NCI-H146 (cell line): ENCODE data around the gene MYO10.

ENCODE experiments used
- DNase-seq: peaks from one replicate; lab custom pipeline; 2025; lab: John Stamatoyannopoulos, UW

The MYO10 gene

DNA sequence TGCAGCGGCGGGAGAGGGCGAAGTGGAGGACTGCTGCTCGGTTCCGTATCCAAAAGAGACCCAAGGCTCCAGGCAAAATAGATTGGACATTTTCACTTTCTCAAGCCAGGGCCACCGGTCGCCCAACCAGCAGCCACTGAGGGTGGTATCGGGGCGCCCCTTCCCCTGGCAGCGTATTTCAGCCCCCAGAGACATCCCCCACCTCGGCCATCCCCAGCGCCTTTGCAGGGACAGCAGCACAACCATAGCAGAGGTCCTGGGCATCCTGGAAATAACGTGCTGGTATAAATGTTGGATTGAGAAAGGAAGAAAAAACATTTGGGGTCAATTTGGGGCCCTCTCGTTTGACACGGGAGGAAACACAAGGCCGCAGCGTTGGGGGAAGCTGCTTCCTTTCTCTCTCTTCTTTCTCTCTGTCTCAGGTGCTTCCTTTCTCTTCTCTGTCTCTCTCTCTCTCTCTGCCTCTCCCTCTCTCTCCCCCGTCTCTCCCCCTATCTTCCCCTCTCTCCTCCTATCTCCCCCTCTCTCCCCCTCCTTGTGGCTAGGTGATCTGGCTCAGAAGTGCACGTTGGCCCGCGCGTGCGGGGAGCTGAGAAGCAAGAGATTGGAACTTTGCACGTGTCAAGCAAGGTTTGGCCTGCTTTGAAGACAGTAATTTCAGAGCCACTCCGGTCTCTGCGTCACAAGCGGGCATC is 318.7 kb downstream of the MYO10 start:
- peak; percentile 16 for DNase-seq

DNA sequence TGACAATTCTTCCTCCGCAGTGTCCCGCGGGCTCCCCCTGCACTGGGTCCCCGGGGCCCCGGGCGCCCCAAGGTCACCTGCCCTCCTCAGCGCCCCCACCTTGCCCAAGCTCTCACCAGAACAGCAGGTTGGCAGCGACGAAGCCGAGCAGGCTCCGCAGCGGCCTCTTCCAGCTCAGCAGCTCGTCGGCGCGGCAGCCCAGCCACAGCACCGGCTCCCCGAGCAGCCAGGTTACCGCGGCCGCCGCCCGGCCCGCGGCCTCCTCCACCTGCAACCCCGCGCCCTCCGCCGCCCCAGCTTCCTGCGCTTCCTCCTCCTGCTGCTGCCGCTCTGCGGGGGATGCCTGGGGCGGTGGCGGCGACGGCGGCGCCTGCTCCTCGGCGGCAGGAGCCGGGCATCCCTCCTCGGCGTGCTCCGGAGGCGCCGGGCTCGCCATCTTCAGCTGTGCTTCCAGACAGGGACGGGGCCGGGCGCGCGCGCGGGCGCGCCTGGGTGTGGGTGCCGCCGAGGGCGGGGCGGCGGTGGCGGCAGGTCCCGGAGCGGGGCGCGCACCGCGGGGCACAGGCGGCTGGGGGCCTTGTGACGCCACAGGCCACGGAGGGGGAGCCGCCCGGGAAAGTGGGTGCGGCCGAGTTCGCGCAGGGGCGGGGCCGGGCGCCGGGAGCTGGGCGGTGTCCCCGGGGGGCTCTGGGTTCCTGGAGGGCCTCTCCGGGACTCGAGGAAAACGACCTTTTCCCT is 319.4 kb downstream of the MYO10 start, which contains the start of gene RETREG1:
Gene RETREG1, minus strand, starts transcription at position 462 of the 738 bp plus-strand sequence. Its CDS starts 26 bp downstream, at position 436.
- DNase-seq, result peak; percentile 80

DNA sequence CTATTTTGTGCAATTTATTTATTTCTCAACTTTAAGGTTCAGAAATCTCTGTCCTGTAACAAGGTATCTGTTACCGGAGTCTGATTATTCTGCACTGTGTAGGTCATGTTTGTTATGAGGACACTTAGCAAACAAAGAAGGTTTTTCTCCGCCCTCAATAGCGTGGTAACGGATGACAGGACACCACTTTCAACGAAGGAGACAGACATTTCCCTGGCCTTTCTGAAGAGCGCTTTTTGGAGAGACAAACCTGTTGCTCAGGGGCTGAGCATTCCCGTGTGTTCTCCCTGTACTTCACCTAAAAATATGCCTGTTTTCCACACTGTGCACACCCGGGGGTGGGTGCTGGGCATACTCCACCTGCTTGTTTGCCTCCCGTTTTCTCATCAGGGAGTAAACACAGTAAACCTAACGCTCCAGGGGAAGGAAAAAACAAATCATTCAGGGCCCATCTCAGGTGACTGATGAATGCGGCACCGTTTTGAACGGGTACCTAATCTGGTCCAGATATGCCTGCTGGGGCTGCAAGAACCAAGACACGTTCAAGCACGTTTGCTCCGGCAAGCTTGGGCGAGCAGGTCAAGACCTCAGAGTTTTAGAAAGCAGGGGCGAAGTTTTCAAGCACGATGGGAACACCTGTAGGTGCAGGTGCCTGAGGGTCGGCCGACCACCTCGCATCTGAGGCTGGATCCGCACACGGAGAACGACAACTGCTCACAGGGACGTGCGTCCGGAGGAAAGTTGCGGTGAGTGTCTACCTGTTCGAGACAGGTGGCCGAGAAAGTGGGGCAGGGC is 320.1 kb downstream of the MYO10 start:
- DNase-seq, result peak; percentile 59

DNA sequence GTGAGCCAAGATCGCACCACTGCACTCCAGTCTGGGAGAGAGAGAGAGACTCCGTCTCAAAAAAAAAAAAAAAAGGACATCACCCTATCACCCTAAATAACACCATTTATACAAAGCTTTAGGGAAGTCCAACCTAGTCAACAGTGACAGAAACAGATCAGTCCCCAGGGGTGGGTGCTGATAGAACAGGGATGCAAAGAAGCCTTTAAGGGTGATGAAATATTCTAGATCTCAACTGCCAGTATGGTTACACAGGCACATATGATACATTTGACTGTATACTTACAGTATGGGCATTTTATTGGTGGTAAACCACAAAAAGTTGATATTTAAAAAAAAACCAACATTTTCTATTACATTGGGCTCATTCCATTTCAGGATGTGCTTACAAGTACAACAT is 324.1 kb downstream of the MYO10 start:
- no peak for DNase-seq
